ENCODE data around the gene ERC2.

Gene ERC2

DNA sequence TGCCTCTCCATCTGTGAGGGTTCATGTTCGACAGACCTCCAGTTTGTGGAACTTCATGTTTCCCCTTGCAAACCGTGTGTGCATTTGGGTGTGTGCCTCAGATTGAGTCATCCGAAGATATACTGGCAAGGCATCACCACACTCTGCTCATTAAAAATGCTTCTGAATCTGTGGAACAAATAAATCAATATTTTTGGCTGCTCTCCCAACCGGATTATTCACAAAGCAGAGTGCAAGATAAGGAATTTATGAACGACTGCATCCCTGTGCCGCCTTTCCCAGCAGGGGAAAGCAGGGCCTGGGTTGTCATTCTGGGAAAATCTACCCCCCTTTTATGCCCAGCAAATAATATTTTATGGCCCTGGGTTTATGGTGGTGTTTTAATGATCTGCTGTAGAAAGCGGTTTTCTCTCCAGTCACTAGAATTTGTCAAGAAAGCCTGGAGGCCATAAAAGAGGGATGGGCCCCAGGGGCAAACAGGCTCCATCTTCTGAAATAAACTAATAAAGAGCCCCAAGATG lies 976.9 kb downstream of the ERC2 start:
- DNase-seq (ENCODE audit: low spot score): no peak

- no peak for DNase-seq (ENCODE audit: low spot score)
Measured at GRCh38 chr3:55490276-55490913, 977.9 kb downstream of the ERC2 start.

DNA sequence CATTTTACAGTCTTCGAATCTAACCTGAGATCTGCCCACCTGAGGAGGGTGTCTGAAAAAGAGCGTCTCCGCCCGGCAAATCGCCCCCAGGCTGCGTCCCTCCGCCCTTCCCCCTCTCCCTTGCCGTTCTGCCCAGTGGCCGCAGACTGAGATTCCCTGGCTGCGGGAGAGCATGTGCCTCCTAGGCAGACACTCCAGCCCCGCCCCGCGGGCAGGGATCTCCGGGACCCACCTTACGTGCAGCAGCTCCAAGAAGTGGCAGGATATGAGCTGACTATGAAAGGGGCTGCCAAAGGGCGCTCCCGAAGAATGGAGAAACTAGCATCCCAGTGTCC lies 978.5 kb downstream of the ERC2 start:
- no peak for DNase-seq (ENCODE audit: low spot score)

GRCh38 chr3:55488398-55489055 lies 979.7 kb downstream of the ERC2 start:
- DNase-seq (ENCODE audit: low spot score): peak; percentile 78

- no peak for DNase-seq (ENCODE audit: low spot score)
Measured at GRCh38 chr3:55487381-55488241, 980.7 kb downstream of the ERC2 start.

GRCh38 chr3:55486857-55487380 lies 981.3 kb downstream of the ERC2 start, which contains the start of gene WNT5A:
Gene WNT5A, minus strand, starts transcription at chr3:55487306. Its CDS starts 321 bp downstream, at chr3:55486985.
- peak; percentile 44 for DNase-seq (ENCODE audit: low spot score)

GRCh38 chr3:55486101-55486856 lies 982.0 kb downstream of the ERC2 start:
- peak; percentile 36 for DNase-seq (ENCODE audit: low spot score)

GRCh38 chr3:55484801-55485791 lies 983.2 kb downstream of the ERC2 start:
- peak; percentile 85 for DNase-seq (ENCODE audit: low spot score)

DNA sequence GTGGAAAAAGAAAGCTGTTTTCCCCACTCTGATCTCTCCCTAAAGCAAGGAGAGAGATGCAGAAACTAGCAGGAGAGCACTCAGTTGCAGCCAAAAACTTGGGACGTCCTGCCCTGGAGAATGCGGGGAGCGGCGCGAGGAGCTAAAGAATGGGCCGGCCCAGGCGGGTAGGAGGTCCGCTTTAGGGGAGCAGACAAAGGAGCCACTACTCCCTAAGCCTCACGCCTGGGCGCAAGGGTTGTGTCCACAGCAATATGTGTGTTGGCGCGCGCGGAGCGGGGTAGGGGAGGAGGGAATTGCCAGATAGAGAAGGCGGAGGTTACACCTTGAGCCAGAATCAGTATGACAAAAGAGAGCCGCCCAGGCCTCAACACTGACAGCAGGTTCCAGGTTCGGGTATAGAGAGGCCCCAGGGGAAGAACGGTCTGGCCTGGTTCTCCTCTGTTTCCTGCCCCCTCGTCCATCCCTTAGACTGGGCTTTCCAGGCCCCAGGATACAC lies 984.0 kb downstream of the ERC2 start:
- no peak for DNase-seq (ENCODE audit: low spot score)

GRCh38 chr3:55483196-55484095 lies 984.8 kb downstream of the ERC2 start:
- no peak for DNase-seq (ENCODE audit: low spot score)

GRCh38 chr3:55482496-55483195 lies 985.6 kb downstream of the ERC2 start:
- DNase-seq (ENCODE audit: low spot score): peak; percentile 48

- peak; percentile 39 for DNase-seq (ENCODE audit: low spot score)
Measured at GRCh38 chr3:55481744-55482495, 986.3 kb downstream of the ERC2 start.

DNA sequence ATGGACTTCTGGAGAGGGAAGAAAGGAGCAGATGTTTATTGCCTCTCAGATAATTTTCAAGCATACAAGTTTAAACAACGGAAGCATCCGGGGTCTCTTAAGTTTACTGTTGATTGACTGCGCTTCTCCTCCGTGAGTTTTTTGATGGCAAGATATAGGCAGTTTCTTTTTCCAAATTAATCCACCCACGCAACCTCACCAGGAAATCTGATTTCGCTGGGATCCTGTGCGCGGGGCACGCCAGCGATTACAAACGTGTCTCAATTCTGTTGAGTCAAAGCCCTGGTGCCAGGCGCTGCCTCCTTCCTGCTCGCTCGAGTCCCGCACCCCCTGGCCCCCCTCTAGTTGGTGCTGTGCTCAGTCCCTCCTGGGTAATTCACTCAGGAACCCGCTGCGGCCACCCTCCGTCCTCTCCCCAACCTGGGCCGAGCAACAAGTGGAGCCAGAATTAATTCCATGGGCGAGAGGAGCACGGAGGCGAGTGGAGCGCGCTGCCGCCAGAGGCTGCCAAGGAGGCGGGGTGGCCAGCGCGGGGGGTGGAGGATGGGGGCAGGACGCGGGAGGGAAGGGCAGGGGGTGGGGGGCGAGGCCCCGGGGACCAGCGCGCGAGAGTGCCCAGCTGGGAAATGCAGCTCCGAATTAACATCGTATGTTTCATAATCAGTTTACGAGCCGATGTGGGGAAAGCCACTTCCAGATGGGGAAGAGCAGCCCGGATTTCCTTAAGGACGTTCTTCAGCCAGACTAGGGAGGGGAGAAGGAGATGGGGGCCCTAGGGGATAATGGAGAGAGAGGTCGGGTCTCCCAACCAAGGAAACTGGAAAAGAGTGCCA lies 987.1 kb downstream of the ERC2 start:
- DNase-seq (ENCODE audit: low spot score): no peak

GRCh38 chr3:55477306-55478303 lies 990.7 kb downstream of the ERC2 start:
- no peak for DNase-seq (ENCODE audit: low spot score)

- DNase-seq (ENCODE audit: low spot score): no peak
Measured at GRCh38 chr3:55476515-55476914, 991.8 kb downstream of the ERC2 start.

DNA sequence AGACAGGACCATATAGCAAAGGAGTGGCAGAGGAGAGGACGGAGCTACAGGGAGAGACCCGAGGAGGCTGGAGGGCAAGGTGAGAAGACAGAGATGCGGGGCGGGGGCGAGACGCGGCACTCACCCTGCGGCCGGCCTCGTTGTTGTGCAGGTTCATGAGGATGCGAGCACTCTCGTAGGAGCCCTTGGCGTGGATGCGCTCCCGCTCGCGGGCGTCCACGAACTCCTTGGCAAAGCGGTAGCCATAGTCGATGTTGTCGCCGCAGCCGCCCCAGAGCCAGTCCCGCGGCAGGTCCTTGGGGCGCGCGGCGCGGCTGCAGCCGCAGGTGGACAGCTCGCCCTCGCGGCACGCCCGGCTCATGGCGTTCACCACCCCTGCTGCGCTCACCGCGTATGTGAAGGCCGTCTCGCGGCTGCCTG lies 994.0 kb downstream of the ERC2 start:
- DNase-seq (ENCODE audit: low spot score): no peak
